Measurements from ENCODE around the gene QSOX2. TPM values are rescaled to one million over a fixed set of nuclear protein-coding genes. Genes with fewer than 3 reads are reported as not detected.

QSOX2 gene
- total RNA-seq, 4 donors from 2014 or later: 3.4 to 7.2 (median 5.2) TPM

DNA sequence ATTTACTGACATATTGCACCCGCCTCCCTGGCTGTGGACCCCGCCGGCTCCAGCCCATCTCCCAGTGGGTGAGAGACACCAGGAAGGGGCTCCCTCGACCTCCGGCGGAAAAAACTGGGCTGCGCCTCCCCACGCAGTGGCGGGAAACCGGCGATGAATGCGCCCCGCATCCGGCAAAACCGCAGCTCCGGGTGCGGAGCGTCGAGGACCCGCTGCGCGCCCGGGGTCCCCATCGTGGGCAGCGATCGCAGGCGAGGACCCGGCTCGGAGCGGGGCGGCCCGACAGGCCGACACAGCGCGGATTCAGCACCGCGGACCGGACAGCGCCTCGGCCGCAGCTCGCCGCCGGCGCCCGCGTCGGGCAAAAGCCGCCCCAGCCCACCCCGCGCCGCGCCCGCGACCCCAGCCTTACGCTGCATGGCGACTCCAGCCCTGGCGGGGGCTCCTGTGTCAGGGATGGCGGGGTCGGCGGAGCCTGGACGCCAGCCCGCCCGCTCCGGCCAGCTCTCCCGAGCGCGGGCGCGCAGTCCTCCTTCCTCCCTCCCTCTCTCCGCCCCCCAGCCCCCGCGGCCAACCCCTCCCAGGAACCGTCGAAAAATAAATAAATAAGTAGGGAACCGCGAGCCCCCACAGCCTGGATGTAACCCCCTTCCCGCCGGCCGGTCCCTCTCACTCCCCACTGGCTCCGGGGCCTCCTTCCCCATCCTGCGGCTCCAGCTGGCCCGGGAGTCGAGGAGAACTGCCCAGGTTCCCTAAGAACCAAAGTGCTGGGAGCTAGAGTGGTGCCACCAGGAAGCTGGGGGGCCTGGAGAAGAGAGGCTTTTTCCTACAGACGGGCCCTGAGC, 43.8 kb downstream of the QSOX2 start:
- H3K27me3 ChIP-seq: peaks cover 91% of the 10 kb centered on the region
- no peak overlapping the region for H3K4me3 ChIP-seq
- no peak overlapping the region for H3K27ac ChIP-seq
- no peak for ATAC-seq
- peaks cover 0 to 28% (median 3%) of the 10 kb centered on the region in 3 donors for H3K4me1 ChIP-seq
- peaks cover 0 to 6% (median 0%) of the 10 kb centered on the region in 3 donors for H3K9me3 ChIP-seq
- TF ChIP-seq, protein P1, sequence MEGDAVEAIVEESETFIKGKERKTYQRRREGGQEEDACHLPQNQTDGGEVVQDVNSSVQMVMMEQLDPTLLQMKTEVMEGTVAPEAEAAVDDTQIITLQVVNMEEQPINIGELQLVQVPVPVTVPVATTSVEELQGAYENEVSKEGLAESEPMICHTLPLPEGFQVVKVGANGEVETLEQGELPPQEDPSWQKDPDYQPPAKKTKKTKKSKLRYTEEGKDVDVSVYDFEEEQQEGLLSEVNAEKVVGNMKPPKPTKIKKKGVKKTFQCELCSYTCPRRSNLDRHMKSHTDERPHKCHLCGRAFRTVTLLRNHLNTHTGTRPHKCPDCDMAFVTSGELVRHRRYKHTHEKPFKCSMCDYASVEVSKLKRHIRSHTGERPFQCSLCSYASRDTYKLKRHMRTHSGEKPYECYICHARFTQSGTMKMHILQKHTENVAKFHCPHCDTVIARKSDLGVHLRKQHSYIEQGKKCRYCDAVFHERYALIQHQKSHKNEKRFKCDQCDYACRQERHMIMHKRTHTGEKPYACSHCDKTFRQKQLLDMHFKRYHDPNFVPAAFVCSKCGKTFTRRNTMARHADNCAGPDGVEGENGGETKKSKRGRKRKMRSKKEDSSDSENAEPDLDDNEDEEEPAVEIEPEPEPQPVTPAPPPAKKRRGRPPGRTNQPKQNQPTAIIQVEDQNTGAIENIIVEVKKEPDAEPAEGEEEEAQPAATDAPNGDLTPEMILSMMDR (IDR thresholded peaks at IDR 0.05): no peak
- no peak for TF ChIP-seq EP300 (IDR thresholded peaks at IDR 0.05)
- TF ChIP-seq POLR2AphosphoS5 (IDR thresholded peaks at IDR 0.05): no peak
- TF ChIP-seq POLR2A (IDR thresholded peaks at IDR 0.05): no peak
- no CpG with 5 or more reads among the region's 85 CpGs for WGBS, 2 donors (ENCODE audit: low coverage in 1 of 2)
- H3K36me3 ChIP-seq: no peaks in the 10 kb centered on the region

GRCh38 chr9:136201174-136201573, 44.4 kb downstream of the QSOX2 start:
- Histone ChIP-seq H3K4me1 (peaks cover 0 to 28% (median 3%) of the 10 kb centered on the region in 3 donors), H3K27ac (no peak overlapping the region), H3K9me3 (peaks cover 0 to 6% (median 0%) of the 10 kb centered on the region in 3 donors), H3K4me3 (no peak overlapping the region), H3K27me3 (peaks cover 97% of the 10 kb centered on the region), H3K36me3 (no peaks in the 10 kb centered on the region)
- TF ChIP-seq EP300 (IDR thresholded peaks at IDR 0.05) (no peak), POLR2AphosphoS5 (IDR thresholded peaks at IDR 0.05) (no peak), POLR2A (IDR thresholded peaks at IDR 0.05) (no peak)
- TF ChIP-seq, protein P1 (IDR thresholded peaks at IDR 0.05): no peak
- 49% methylated on average over 3 of the region's 13 CpGs; no CpG with 5 or more reads in 1 of the 2 donors for WGBS, 2 donors (ENCODE audit: low coverage in 1 of 2)
- no peak for ATAC-seq

GRCh38 chr9:136200424-136200823, 45.2 kb downstream of the QSOX2 start:
- H3K27ac ChIP-seq: no peak overlapping the region
- no peak for ATAC-seq
- H3K9me3 ChIP-seq: peaks cover 0 to 6% (median 0%) of the 10 kb centered on the region in 3 donors
- H3K4me1 ChIP-seq: peaks cover 0 to 28% (median 3%) of the 10 kb centered on the region in 3 donors
- H3K27me3 ChIP-seq: peaks cover 100% of the 10 kb centered on the region
- H3K36me3 ChIP-seq: no peaks in the 10 kb centered on the region
- H3K4me3 ChIP-seq: no peak overlapping the region
- TF ChIP-seq, protein P1 (IDR thresholded peaks at IDR 0.05): no peak
- no peak for TF ChIP-seq EP300 (IDR thresholded peaks at IDR 0.05)
- no peak for TF ChIP-seq POLR2A (IDR thresholded peaks at IDR 0.05)
- no peak for TF ChIP-seq POLR2AphosphoS5 (IDR thresholded peaks at IDR 0.05)
- WGBS, 2 donors (ENCODE audit: low coverage in 1 of 2): 40% methylated on average over 1 of the region's 19 CpGs; no CpG with 5 or more reads in 1 of the 2 donors

DNA sequence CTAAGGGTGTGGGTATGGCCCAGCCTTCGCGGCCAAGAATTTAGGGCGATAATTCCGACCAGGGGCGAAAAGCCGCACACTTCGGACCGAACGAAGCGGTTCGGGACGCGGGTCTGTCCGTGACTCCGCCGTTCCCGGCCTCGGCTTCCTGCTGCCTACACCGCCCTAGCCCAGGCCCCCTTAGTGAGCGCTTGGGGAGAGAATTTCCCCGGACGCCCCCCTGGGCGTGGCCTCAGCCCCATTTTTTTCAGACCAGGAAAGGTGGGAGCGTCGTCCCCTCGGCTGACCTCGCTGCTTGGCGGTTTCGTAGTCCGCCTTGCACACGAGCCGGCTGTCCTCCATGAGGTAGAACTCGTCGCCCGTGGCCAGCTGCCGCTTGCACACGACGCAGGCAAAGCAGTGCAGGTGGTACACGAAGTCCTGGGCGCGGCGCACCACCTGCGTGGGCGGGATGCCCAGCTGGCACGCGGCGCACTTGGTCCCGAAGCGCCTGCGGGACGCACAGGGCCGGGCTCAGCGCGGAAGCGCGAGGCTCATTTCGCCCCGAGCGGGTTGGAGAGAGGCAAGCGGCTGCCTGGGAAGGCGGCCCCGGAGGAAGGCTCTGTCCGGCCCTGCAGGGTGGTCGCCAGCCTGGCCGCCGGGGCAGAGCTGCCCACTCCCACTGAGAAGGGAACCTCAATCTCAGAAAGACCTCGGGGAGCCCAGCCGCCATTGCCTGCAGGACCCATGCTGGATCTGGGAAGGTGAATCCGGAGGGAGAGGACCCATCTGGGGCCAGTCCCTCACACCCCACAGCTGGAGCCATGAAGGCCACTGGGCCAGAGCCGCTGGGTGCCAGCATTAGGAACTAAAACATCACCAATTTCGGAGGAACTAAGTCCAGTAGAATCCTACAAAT, 46.0 kb downstream of the QSOX2 start:
- peaks cover 100% of the 10 kb centered on the region for H3K27me3 ChIP-seq
- no peak for ATAC-seq
- H3K4me1 ChIP-seq: peaks cover 0 to 22% (median 3%) of the 10 kb centered on the region in 3 donors
- 20 to 47% methylated on average over 1 to 3 of the region's 71 CpGs for WGBS, 2 donors (ENCODE audit: low coverage in 1 of 2)
- H3K9me3 ChIP-seq: no peaks in the 10 kb centered on the region
- no peak overlapping the region for H3K4me3 ChIP-seq
- no peak overlapping the region for H3K27ac ChIP-seq
- H3K36me3 ChIP-seq: no peaks in the 10 kb centered on the region
- TF ChIP-seq, protein P1 (IDR thresholded peaks at IDR 0.05): no peak
- TF ChIP-seq POLR2A (IDR thresholded peaks at IDR 0.05) (no peak), POLR2AphosphoS5 (IDR thresholded peaks at IDR 0.05) (no peak), EP300 (IDR thresholded peaks at IDR 0.05) (no peak)
